Measurements from ENCODE around the gene CCN6. TPM values are rescaled to one million over a fixed set of nuclear protein-coding genes. Genes with fewer than 3 reads are reported as not detected.
A peak's percentile ranks its signal among the peaks of the same experiment; 100 is the strongest.
"Not testable (repeated sequence)": the region's sequence is repeated elsewhere in the genome, so short reads cannot be mapped to it uniquely, and the experiment has no call there.

CCN6 gene
- total and polyA plus RNA-seq, 7 donors = not detected

- no peaks in the 10 kb centered on the region for H3K27me3 ChIP-seq
- peak overlapping the region; percentile 87 to 93 (median 88) for H3K27ac ChIP-seq
- no peak for DNase-seq
- 0 to 1% methylated on average over 8 of the region's 8 CpGs for WGBS, 2 donors
- peak overlapping the region; percentile 64 to 87 (median 78) for H3K4me3 ChIP-seq
- peaks cover 0 to 21% (median 9%) of the 10 kb centered on the region in 4 donors for H3K4me1 ChIP-seq
- TF ChIP-seq POLR2A (IDR thresholded peaks at IDR 0.05) = no peak
- TF ChIP-seq EP300 (IDR thresholded peaks at IDR 0.05) = no peak
- TF ChIP-seq, protein P1, sequence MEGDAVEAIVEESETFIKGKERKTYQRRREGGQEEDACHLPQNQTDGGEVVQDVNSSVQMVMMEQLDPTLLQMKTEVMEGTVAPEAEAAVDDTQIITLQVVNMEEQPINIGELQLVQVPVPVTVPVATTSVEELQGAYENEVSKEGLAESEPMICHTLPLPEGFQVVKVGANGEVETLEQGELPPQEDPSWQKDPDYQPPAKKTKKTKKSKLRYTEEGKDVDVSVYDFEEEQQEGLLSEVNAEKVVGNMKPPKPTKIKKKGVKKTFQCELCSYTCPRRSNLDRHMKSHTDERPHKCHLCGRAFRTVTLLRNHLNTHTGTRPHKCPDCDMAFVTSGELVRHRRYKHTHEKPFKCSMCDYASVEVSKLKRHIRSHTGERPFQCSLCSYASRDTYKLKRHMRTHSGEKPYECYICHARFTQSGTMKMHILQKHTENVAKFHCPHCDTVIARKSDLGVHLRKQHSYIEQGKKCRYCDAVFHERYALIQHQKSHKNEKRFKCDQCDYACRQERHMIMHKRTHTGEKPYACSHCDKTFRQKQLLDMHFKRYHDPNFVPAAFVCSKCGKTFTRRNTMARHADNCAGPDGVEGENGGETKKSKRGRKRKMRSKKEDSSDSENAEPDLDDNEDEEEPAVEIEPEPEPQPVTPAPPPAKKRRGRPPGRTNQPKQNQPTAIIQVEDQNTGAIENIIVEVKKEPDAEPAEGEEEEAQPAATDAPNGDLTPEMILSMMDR (IDR thresholded peaks at IDR 0.05) = no peak
- TF ChIP-seq POLR2AphosphoS5 (IDR thresholded peaks at IDR 0.05) = no peak
- H3K36me3 ChIP-seq = peaks cover 0 to 17% (median 0%) of the 10 kb centered on the region in 4 donors
- intact Hi-C loops (cut with DNase I) = loop anchor here (5.0 to 10.0 kb wide), 2 partner anchors 66 to 228 kb away; no protein-coding TSS in a partner anchor
- H3K9me3 ChIP-seq = no peaks in the 10 kb centered on the region
These were observed 32.8 kb downstream of the CCN6 start for GRCh38 chr6:112086744-112087135.

- Histone ChIP-seq H3K4me1 (peaks cover 0 to 21% (median 9%) of the 10 kb centered on the region in 4 donors), H3K36me3 (peaks cover 0 to 17% (median 0%) of the 10 kb centered on the region in 4 donors), H3K4me3 (peak within 1 kb of the TSS; percentile 64 to 87 (median 78)), H3K9me3 (no peaks in the 10 kb centered on the region), H3K27ac (peak within 1 kb of the TSS; percentile 87 to 93 (median 88)), H3K27me3 (no peaks in the 10 kb centered on the region)
- peak; percentile 96 for DNase-seq
- intact Hi-C loops (cut with DNase I) = loop anchor here (5.0 to 10.0 kb wide), 2 partner anchors 65 to 227 kb away; no protein-coding TSS in a partner anchor
- TF ChIP-seq, protein P1 (IDR thresholded peaks at IDR 0.05) = no peak
- TF ChIP-seq POLR2AphosphoS5 (IDR thresholded peaks at IDR 0.05) (peak; percentile 93 to 97 (median 96)), EP300 (IDR thresholded peaks at IDR 0.05) (peak in 2 of 4 donors; percentile 32 to 52), POLR2A (IDR thresholded peaks at IDR 0.05) (peak; percentile 86 to 94)
- 0% methylated on average over 60 of the region's 60 CpGs for WGBS, 2 donors
These were observed 33.4 kb downstream of the CCN6 start, which contains the start of the genes FAM229B and TUBE1 for GRCh38 chr6:112087136-112087911. Gene FAM229B (plus strand): TSS chr6:112087591. CDS start chr6:112099284, 11,693 bp downstream. Gene TUBE1 (minus strand): TSS chr6:112087482. CDS start chr6:112087434, 48 bp downstream.

- TF ChIP-seq EP300 (IDR thresholded peaks at IDR 0.05) = no peak
- H3K36me3 ChIP-seq = peaks cover 0 to 17% (median 0%) of the 10 kb centered on the region in 4 donors
- H3K27ac ChIP-seq = peak overlapping the region; percentile 87 to 93 (median 88)
- peaks cover 0 to 21% (median 9%) of the 10 kb centered on the region in 4 donors for H3K4me1 ChIP-seq
- no peak for DNase-seq
- intact Hi-C loops (cut with DNase I) = loop anchor here (5.0 to 10.0 kb wide), 2 partner anchors 64 to 227 kb away; no protein-coding TSS in a partner anchor
- H3K27me3 ChIP-seq = no peaks in the 10 kb centered on the region
- H3K4me3 ChIP-seq = peak overlapping the region; percentile 64 to 87 (median 78)
- H3K9me3 ChIP-seq = no peaks in the 10 kb centered on the region
- WGBS, 2 donors = 26 to 31% methylated on average over 7 of the region's 7 CpGs
These were observed 34.0 kb downstream of the CCN6 start for GRCh38 chr6:112087916-112088315.

DNA sequence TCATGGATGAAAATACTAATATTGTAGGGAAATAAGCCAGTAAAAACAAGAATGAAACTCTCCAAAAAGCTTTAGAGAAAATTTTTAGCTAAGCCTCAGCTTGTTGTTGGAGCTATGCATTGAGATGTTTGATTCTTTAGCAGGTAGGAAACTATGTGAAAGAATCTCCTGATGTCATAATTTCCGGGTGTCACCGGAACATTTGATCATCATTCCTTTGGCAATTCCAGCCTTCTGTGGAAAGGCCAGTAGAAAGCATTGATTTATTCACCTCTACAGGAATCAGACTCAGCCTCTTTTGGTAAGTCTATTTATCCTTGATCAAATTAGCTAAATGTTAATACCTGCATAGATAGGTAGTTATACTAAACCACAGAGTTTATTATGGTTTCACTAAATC, 43.0 kb downstream of the CCN6 start:
- 94% methylated on average over 2 of the region's 2 CpGs for WGBS, 2 donors
- no peak for DNase-seq
- Histone ChIP-seq H3K27me3 (no peaks in the 10 kb centered on the region), H3K27ac (no peak overlapping the region), H3K4me3 (no peak overlapping the region), H3K9me3 (no peaks in the 10 kb centered on the region), H3K4me1 (no peaks in the 10 kb centered on the region), H3K36me3 (peaks cover 0 to 13% (median 2%) of the 10 kb centered on the region in 4 donors)
- intact Hi-C loops (cut with DNase I) = no loop called here
- TF ChIP-seq, protein P1 (IDR thresholded peaks at IDR 0.05) = no peak
- TF ChIP-seq EP300 (IDR thresholded peaks at IDR 0.05) (no peak), POLR2AphosphoS5 (IDR thresholded peaks at IDR 0.05) (no peak), POLR2A (IDR thresholded peaks at IDR 0.05) (no peak)

GRCh38 chr6:112100561-112100960, 46.7 kb downstream of the CCN6 start:
- intact Hi-C loops (cut with DNase I) = no loop called here
- Histone ChIP-seq H3K9me3 (no peaks in the 10 kb centered on the region), H3K4me1 (no peaks in the 10 kb centered on the region), H3K27ac (no peak overlapping the region), H3K27me3 (no peaks in the 10 kb centered on the region), H3K4me3 (no peak overlapping the region), H3K36me3 (peaks cover 0 to 13% (median 2%) of the 10 kb centered on the region in 4 donors)
- 86 to 88% methylated on average over 4 of the region's 4 CpGs for WGBS, 2 donors
- TF ChIP-seq, protein P1 (IDR thresholded peaks at IDR 0.05) = no peak
- TF ChIP-seq POLR2AphosphoS5 (IDR thresholded peaks at IDR 0.05) (no peak), POLR2A (IDR thresholded peaks at IDR 0.05) (no peak), EP300 (IDR thresholded peaks at IDR 0.05) (no peak)
- no peak for DNase-seq

DNA sequence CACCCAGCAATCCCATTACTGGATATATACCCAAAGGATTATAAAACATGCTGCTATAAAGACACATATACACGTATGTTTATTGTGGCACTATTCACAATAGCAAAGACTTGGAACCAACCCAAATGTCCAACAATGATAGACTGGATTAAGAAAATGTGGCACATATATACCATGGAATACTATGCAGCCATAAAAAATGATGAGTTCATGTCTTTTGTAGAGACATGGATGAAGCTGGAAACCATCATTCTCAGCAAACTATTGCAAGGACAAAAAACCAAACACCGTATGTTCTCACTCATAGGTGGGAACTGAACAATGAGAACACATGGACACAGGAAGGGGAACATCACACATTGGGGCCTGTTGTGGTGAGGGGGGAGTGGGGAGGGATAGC, 52.1 kb downstream of the CCN6 start:
- H3K4me3 ChIP-seq; H3K27me3 ChIP-seq; H3K27ac ChIP-seq; H3K4me1 ChIP-seq; DNase-seq; intact Hi-C loops (cut with DNase I); H3K9me3 ChIP-seq: not testable (repeated sequence)
- H3K36me3 ChIP-seq = peaks cover 10 to 54% (median 18%) of the 10 kb centered on the region in 4 donors
- WGBS, 2 donors = 67 to 87% methylated on average over 2 of the region's 2 CpGs

Data from sigmoid colon (tissue), 7 donors.